OCI-M2 (cell line): ENCODE measurements around the gene PRDM16.

ENCODE experiments used
- DNase-seq: peaks from one replicate; lab custom pipeline; 2025; ENCODE audit not compliant: unreplicated experiment; lab: John Stamatoyannopoulos, UW

PRDM16 gene

DNA sequence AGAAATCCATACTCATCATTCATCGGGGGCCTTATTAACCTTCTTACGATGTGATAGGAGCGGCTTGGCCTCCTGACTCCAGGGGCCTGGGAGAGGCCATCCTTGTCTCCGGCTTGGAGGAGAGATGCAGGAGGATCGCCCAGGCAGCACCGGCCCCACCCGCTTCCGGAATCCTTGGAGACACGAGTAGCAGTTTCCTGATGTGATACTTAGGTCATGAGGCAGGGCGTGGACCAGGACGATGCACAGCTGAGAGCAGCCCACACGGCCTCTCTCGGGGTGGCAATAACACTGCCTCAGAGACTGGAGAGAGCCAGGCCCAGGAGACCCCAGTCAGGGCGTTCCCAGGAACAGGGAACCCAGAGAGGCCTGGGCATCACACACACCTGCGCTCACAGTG lies 221.9 kb downstream of the PRDM16 start:
- DNase-seq = no peak

DNA sequence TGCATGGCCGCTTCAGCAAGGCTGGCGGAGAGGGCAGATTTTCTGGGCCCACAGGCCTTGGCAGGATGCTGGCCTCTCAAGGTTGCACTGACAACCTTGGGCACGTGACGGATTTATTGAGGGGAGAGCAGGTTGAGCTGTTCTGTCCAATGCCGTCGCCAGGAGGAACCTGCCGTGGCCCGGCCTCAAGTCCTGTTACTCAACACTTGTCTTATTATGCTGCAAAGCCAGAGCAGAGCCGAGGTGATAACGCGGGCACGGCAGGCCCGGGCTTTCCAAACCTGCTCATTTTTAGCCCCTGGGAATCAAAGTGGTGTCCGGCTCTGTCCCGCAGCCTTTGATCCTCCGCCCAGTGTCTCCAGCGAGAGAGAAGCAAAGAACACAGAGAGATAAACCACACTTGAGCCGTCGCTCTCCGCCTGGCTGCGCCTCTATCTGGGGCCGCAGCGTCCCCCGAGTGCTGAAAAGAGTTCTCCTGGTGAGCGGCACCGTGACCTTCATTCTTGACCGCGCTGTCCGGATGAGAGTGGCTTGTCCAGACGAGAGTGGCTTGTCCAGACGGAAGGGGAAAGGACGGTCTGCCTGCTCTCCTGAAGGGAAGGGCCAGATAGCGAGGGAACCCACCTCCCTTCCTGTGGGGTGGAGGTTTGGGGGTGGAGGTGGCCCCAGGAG lies 223.2 kb downstream of the PRDM16 start:
- no peak for DNase-seq

DNA sequence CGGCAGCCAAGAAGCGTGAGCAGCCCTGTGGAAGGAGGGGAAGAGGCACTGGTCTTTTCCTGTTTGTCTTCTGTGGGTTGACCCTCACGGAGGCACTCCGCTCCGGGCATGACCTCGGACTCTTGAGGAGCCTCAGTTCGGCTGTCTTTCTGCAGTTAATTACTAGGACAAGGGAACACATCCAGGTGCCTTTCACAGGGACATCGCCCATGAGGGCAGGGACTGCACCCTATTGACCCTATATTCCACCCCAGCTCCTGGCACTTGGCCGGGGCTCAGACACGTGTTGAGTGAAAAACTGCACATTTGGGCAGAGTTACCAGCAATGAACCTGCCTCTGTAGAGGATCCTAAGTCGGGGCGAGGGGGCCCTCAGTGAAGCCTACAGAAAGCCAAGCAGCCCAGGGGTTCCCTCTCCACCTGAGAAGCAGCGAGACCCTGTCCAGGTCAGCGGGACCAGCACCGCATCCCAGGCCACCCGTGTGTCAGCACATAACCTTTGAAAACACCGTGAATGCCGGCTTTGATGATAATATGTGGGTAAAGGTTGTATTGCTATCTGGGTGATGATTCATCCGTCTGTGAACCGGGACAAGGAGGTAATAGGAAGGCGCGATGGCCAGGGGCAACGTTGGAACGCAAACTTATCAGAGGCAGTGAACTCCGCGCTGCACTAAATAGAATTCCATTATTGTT lies 224.0 kb downstream of the PRDM16 start:
- DNase-seq = no peak

GRCh38 chr1:3293563-3294080 lies 224.6 kb downstream of the PRDM16 start:
- no peak for DNase-seq

DNA sequence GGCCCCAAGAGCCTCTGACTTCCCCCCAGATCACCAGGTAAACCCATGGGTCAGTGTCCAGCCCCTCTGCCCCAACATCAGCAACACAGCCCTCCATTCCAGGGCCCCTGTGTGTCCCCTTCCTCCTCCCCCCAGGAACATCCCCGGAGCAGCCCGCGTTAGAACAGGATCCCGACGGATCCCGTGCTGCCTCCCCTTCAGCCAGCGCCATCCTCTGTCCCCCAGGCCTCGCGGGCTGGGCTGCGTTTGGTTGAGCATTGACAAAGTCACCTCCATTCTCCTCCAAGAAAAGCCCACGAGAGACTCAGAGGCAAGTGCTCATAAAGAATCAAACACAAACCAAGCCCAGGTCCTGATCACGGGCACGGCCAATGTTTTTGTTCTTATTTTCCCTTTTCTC lies 225.4 kb downstream of the PRDM16 start:
- no peak for DNase-seq

DNA sequence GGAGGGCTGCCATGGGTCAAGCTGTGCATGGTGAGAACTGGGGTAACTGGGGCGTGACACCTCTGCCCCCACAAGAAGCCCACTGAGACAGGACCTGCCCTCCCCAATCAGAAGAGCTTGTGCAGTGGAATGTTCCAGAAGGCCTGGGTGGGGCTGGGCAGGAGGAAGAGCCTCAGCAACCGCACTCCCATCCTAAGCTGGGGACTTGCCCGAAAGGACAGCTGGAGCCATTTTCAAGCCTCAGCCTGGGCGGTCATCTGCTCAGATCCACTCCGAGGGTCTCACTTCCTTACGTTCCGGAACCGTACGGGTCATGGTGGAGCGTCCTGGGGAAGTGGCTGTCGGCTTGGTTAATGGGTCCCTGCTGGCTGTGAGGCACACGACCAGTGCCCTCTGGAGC lies 226.8 kb downstream of the PRDM16 start:
- no peak for DNase-seq

GRCh38 chr1:3296326-3296725 lies 227.3 kb downstream of the PRDM16 start:
- DNase-seq = no peak

- DNase-seq = no peak
Measured at GRCh38 chr1:3296826-3297225, 227.8 kb downstream of the PRDM16 start.

DNA sequence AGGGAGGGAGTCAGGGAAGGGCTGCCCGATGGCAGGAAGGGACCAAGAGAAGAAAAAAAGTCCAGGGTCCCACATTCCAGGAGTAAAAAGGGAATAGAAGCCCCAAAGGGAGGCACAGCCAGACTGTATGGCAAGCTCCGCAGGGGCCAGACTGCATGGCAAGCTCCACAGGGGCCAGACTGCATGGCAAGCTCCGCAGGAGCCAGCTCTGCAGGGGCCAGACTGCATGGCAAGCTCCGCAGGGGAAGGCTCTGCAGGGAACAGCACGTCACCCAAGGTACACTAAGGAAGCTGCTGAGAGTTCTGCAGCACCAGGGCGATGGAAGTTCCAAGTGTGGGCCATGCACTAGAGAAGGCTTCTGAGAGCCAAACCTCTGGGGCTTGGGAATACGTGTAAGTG lies 228.8 kb downstream of the PRDM16 start:
- DNase-seq = no peak

GRCh38 chr1:3298197-3298596 lies 229.2 kb downstream of the PRDM16 start:
- no peak for DNase-seq

GRCh38 chr1:3304246-3304645 lies 235.2 kb downstream of the PRDM16 start:
- no peak for DNase-seq

- no peak for DNase-seq
Measured at GRCh38 chr1:3304692-3305091, 235.7 kb downstream of the PRDM16 start.

DNA sequence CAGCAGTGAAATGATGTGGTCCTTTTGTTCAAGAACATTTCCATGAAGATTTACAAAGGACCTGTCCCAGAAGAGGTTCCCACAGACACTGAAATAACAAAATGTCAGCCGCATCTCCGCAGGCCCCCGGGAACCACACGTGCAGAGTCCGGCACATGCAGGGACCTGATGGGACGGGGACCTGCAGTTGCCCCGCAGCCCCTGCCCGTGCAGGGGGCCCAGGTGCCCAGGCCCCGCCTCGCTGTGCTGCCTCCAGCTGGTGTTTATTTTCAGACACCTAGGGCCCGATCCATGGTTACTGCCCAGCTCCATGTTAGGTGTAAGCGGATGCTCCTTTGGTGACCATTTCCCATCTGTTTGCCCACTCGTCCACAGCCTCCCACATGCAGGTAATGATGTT lies 236.2 kb downstream of the PRDM16 start:
- no peak for DNase-seq

DNA sequence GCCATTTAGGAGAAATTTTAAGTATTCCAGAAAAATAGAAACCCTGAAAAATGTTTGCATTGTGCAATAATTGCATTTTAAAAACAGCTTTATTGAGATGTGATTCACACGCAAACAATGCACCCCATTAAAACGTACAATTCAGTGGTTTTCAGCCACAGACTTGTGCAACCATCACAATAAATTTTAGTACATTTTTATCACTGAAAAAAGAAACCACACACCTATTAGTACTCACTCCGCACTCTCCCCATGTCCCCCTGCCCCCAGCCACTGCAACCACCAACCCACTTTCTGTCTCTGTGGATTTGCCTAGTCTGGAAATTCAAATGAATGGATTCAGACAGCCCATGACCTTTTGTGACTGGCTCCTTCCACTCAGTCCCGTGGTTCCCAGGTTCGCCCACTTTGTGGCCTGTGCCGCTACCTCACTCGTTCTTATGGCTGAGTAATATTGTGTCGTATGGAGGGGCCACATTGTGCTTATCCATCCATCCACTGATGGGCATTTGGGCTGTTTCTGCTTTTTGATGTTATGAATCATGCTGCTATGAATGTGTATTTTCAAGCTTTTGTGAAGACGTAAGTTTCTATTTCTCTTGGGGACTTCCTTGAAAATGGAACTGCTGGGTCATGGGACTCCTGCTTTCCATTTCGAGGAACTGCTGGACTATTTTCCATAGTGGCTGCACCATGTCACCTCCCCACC lies 237.7 kb downstream of the PRDM16 start:
- DNase-seq = no peak

DNA sequence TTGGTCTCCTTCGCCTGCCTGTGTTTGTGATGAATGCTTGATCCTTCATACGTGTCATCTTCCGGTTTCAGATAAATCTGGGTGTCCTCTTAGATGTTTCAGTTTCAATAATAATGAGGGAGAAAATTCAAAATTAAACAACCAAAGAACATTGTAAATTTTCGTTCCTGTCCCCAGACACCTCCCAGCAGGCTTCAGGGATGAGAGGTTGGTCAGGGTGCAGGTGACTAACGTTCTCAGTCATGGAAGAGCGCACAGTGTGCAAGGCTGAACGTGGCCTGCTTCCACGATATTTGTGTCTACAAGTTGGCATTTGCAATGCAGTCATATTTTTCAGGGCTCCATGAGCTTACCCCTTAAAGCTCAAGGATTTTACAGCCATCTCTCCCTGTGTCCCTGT lies 238.4 kb downstream of the PRDM16 start:
- no peak for DNase-seq

DNA sequence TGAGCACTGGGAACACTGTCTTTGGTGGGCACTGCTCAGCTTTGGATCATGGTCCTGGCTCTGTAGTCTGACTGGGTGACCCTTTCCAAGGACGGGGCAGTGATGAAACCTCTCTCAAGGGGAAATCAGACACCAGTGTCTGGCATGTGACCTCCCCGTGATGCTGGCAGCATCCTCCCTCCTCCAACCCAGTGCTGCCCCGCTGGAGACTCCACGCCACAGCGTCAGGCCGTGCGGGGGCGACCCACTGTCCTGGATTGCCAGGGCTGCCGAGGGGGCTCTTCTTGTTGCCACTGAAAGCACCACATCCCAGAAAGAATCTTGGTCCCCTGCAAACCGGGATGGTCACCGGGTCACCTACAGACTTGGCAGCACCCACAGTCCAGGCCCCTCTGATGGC lies 239.1 kb downstream of the PRDM16 start:
- DNase-seq = no peak

DNA sequence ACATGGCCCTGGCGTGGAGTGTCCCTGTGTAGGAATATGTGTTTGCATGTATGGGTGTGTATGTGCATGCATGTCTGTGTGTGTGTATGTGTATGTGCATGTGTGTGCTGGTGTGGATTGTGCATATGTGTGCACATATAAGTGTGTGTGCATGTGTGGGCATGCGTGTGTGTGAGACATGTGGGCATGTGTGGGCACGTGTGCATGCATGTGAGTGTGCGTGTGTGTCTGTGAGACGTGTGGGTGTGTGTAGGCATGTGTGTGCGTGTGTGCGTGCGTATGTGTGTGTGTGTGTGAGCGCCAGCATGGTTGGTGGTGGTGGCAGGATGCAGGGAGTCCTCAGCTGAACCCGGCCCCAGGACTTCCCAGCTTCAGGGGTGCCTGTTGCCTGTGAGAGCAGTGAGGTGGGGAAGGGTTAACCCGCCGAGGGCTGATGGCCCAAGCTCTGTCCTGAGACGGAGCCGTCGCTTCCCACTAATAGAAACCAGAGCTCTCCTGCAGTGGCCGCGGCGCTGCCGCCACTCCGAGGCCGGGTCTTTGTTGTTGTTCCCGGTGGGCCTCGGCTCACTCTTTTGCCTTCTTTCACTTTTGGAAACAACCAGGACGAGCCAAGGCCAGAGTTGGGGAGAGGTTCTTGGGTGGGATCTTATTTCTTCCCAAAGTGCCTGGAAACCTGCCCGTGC lies 241.9 kb downstream of the PRDM16 start:
- DNase-seq = no peak

GRCh38 chr1:3311711-3312110 lies 242.7 kb downstream of the PRDM16 start:
- no peak for DNase-seq

DNA sequence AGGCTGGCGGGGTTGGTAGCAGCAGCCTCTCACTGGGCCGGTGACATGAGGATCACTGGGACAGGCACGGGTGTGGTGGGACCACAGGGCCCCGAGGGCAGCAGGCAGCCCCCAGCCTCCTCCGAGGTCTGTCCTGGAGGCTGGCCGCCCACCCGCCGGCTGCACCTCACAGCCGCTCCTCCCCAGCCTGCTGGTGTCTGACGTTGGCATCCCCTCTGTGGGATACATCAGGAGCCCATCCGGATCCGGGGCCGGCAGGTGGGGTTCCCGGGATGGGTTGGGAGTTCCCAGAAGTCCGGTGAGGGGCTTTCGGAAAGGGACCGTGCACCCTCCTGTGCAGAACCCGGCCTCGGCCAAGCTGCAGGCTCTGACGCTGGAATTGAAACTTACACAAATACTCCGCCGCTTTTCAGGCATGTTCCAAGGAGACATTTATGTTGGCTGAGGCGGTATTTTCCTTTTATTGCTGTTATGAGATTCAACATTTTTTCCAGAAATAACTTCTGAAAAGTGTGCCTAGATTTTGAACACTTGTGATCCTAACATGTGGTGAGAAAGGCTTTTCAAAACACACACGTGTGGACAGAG lies 243.4 kb downstream of the PRDM16 start:
- no peak for DNase-seq

- DNase-seq = no peak
Measured at GRCh38 chr1:3312898-3313575, 244.0 kb downstream of the PRDM16 start.

DNA sequence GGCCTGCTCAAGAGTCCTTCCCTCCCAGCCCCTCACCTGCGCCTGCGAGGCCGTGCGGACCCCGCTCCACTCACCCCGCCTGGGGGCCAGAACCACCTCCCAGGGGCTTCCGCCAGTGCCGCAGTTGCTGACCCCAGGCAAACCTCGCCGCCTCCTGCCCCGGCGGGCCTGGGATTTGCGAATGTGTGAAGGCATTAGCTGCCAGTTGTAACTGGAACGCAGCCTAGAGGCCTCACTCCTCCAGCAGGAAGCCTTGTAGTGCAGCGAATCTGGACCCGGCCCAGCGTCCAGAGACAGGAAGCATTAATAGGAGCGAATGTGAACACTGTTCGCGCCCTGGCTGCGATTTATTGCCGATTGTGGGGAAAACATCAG lies 244.6 kb downstream of the PRDM16 start:
- DNase-seq = no peak
